HG02943 (cell line): Measurements from ENCODE around the gene UTP15.

Source experiments
- ATAC-seq: cut with Tn5 transposase; IDR thresholded peaks from one replicate; pipeline ENCODE4 v1.9.1; 2021; ENCODE audit warnings: mild to moderate bottlenecking, low read depth, moderate library complexity; ENCODE audit not compliant: unreplicated experiment

Gene UTP15

DNA sequence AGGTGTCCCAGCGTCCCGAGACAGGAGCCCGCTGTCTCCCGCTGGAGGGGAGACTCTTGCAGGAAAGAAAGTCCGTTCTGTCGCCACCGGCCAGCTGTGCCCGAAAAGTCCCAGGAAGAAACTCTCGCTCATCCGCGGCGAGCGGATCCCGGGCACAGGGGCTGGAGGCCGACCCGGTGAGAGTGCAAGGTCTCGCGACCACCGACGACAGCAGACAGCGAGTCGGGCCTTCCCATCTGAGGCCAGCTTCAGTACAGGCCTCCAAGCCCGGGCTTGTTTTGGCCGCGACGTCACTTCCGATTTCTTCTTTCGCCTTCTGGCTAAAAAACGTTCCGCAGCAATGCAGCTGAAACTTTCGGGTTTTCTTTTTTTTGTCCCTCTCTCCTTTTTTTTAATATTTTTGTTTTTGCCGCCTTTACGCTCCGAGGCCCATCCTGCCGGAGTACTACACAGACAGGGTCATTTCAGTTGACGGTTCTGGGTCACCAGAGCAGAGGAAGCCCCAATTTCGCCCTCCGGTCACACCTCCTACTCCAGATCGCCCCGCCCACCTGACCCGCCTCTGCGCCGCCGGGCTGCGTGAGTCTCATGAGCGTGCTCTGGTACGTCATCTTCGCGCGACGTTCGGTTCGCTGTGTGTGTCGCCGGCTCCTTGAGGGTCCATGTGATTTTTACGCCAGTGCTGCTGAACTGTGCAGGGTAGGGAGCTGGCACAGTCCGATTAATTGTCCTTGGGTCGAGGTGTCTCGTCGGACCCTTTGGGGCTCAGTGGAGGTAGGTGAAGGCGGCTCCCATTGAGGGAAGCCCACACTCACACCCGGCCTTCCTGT is at the start of gene UTP15, which contains the start of gene ANKRA2:
TSS of gene UTP15 (plus strand) at position 605 of the 830 bp plus-strand sequence. CDS start 1,602 bp downstream, outside the sequence.
TSS of gene ANKRA2 (minus strand) at position 501 of the 830 bp plus-strand sequence. CDS start 2,758 bp downstream, outside the sequence.
- peak; percentile 96 for ATAC-seq

GRCh38 chr5:73519531-73520283 is 45.8 kb upstream of the UTP15 start:
- peak; percentile 91 for ATAC-seq

DNA sequence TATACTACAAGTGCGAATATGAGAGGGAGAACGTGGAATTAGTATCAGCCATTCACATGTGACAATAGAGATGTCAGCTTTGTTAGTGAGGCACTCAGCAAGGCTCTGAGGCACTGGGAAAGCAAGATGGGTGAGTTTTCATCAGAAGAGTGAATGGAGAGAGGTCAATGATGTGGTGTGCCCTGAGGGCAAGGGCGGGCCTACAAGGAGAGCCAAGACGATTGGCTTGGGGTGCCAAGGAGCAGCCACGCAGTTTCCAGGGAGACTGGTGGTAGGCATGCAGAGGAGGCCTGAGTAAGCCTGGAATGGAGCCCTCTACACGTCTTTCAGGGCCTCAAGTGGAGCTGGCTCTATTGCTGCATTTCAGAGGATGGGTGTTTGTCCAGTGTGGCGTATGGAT is 42.6 kb upstream of the UTP15 start:
- ATAC-seq, result no peak

DNA sequence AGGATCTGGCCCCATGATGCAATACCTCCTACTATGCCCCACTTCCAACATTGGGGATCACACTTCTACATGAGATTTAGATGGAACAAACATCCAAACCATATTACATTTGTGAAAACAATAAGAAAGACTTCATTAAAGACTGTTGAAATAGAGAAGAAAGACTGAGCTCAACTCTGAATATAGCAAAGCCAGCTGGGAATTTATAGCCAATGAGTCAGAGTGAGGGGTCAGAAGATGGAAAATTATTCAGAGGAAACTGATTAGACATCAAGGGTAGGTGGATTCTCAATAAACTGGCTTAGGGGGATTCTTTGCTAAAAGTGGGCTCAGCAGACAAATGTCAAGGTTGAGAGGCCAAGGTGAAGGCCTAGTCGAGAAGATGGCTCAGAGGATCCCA is 41.7 kb upstream of the UTP15 start:
- no peak for ATAC-seq

GRCh38 chr5:73525606-73526203 is 39.8 kb upstream of the UTP15 start:
- ATAC-seq, result no peak

GRCh38 chr5:73528248-73528647 is 37.3 kb upstream of the UTP15 start:
- ATAC-seq, result no peak

- ATAC-seq, result no peak
Measured at GRCh38 chr5:73529081-73529480, 36.5 kb upstream of the UTP15 start.

DNA sequence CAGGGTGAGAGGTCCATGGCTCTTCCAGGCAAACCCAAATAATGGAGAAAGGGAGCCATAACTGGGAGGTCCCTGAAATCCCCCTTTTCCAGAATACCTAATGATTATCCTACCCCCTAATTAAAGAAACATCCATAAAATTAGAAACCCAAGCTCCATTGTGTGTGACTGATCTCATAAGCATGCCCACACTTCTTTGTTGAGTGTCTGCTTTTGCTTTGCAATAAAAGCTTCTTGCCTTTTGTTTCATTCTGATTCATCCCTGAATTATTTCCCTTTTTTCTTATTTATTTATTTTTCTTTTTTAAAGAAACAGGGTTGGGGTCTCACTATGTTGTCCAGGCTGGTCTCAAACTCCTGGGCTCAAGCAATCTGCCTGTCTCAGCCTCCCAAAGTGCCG is 34.2 kb upstream of the UTP15 start:
- ATAC-seq, result no peak

DNA sequence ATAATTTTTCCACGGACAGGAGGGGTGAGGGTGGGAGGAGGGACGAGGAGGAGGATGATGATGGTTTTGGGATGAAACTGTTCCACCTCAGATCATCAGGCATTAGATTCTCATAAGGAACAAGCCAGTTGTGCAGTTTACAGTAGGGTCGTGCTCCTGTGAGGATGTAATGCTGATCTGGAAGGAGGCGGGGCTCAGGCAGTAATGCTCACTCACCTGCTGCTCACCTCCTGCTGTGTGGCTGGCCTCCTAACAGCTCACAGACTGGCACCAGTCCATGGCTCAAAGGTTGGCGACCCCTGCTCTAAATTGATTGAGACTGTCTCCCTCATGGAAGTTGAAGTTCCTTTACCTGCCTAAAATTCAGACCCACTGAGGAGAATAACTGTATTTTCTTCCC is 33.3 kb upstream of the UTP15 start:
- ATAC-seq, result no peak

DNA sequence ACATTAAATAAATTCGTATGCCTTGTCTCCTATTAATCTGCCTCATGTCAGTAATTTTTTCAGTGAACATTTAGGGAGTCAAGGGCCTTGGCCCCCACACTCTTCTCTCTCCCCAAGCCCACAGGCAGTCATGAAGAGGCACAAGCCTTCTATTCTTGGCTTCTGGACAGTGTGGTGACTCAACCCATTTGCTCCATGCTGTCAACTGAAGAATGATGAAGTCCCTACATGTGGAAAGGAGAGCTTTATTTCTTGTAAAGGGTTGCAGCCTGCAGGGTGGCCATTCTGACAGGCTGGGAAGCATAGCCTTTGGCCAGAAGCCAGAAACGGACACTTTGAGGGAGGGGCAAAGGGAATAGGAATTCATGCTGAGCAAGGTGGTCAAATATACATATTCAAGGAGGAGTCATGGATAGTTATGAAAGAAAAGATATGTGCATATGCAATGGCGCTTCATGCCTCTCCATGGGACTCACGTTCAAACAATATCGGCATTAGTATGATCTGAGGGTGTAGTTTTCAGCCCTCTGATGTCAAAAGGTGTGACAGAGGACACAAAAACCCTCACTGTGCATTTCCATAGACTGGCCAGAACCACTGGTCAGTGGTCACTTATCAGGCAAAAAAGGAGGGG is 31.4 kb upstream of the UTP15 start:
- ATAC-seq, result no peak

GRCh38 chr5:73534971-73535370 is 30.6 kb upstream of the UTP15 start:
- ATAC-seq, result no peak

GRCh38 chr5:73539730-73540129 is 25.8 kb upstream of the UTP15 start:
- no peak for ATAC-seq

DNA sequence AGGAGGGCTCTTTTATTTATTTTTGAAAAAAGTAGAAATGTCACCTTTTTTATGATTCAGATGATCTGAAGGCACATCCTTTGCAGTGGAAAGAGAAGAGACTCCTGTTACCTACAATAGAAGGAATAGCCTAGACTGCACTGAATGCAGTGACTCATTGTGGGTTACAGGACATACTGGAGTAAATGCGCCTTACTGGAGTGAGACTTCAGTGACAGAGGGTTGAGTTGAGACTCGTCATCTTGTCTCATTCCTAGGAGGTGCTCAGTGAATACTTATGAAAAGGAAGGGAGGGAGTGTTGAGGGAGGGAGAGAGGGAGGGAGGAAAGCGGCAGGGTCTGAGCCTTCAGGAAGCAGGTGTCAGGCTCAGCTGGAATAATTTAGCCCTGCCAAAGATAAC is 25.4 kb upstream of the UTP15 start:
- no peak for ATAC-seq

- ATAC-seq, result no peak
Measured at GRCh38 chr5:73542020-73542419, 23.5 kb upstream of the UTP15 start.

- ATAC-seq, result no peak
Measured at GRCh38 chr5:73544429-73545402, 20.8 kb upstream of the UTP15 start.

DNA sequence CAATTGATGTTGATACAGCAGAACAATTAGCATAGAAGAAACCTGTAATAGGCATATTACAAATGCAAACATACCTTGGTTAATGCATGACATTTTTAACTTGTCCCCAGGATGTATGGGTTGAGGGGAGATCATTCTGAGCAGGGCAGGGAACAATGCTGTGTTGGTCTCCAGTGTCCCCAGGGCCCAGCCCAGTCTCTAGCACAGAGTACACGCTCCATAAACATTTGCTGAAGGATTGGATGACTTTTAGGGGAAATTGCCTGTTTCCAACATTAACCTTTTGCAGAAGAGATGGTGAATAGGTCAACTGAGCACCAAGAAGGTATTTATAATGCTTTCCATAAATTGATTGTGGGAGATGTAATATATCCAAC is 20.2 kb upstream of the UTP15 start:
- no peak for ATAC-seq

DNA sequence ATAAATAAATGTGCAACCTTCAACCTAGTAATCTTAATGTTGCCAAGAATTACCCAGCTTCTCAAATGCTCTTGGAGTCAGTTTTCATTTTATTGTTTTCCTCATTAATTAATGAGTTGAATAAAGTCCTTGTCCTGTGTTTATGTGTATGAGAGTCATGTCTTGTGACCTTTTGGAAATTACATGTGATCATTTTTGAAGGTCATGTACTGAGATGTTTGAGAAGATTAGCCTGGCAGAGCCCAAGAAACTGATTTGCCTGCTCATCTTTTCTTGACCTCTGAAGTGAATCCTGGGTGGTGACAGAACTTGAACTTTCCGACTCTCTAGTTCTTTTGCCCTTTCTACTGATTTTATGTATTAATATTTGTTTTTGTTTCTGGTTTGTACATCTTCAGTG is 15.5 kb upstream of the UTP15 start:
- no peak for ATAC-seq

- ATAC-seq, result no peak
Measured at GRCh38 chr5:73552642-73553041, 12.9 kb upstream of the UTP15 start.

GRCh38 chr5:73558950-73559349 is 6.6 kb upstream of the UTP15 start:
- no peak for ATAC-seq

DNA sequence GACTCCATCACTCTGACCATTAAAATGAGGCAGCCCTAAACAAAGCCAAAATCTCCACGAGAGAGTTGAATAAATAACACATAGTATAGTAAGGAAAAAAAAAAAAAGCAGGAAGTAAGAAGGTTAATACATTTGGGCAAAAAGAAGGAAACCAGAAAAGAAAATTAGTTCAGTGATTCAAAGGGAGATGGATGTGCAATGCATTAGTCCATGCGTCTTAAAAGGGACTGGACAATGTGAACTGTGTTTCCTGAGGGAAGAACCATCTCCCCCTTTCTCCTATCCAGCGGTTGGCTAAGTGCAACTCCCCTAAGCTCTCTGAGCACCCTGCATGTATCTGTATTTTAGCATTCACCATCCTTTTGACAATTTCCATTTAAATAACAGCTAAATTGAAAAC is 1.5 kb upstream of the UTP15 start:
- no peak for ATAC-seq
